ENCODE results near the gene LRBA. TPM values are rescaled to one million over a fixed set of nuclear protein-coding genes. Genes with fewer than 3 reads are reported as not detected.

The LRBA gene
- total RNA-seq, 2 donors from 2014 or later = 50.1 to 59.9 TPM

GRCh38 chr4:150384249-150384648, 630.8 kb downstream of the LRBA start:
- no peak overlapping the region for H3K4me3 ChIP-seq
- H3K27ac ChIP-seq = no peak overlapping the region
- no peaks in the 10 kb centered on the region for H3K36me3 ChIP-seq (replicated peaks in 1 of 2; ENCODE audit: insufficient read depth in 1 of 2, low read depth in 2 of 2)
- TF ChIP-seq CTCF (IDR thresholded peaks at IDR 0.05) (no peak), POLR2A (IDR thresholded peaks at IDR 0.05) (no peak)
- ATAC-seq (no peak), DNase-seq (no peak)
- intact Hi-C loops (cut with DNase I) = no loop called here
- WGBS, 2 donors = 93 to 97% methylated on average over 4 of the region's 4 CpGs
- H3K4me1 ChIP-seq = no peaks in the 10 kb centered on the region
- H3K9me3 ChIP-seq = no peaks in the 10 kb centered on the region
- no peaks in the 10 kb centered on the region for H3K27me3 ChIP-seq

GRCh38 chr4:150382028-150382427, 633.1 kb downstream of the LRBA start:
- no peak for TF ChIP-seq CTCF (IDR thresholded peaks at IDR 0.05)
- no peak for TF ChIP-seq POLR2A (IDR thresholded peaks at IDR 0.05)
- intact Hi-C loops (cut with DNase I) = no loop called here
- H3K4me1 ChIP-seq = no peaks in the 10 kb centered on the region
- no peaks in the 10 kb centered on the region for H3K36me3 ChIP-seq (replicated peaks in 1 of 2; ENCODE audit: insufficient read depth in 1 of 2, low read depth in 2 of 2)
- H3K9me3 ChIP-seq = no peaks in the 10 kb centered on the region
- ATAC-seq (no peak), DNase-seq (no peak)
- 88 to 100% methylated on average over 1 of the region's 1 CpG for WGBS, 2 donors
- H3K27me3 ChIP-seq = no peaks in the 10 kb centered on the region
- H3K27ac ChIP-seq = no peak overlapping the region
- H3K4me3 ChIP-seq = no peak overlapping the region

- Histone ChIP-seq H3K4me3 (no peak overlapping the region), H3K27ac (no peak overlapping the region), H3K9me3 (no peaks in the 10 kb centered on the region), H3K27me3 (no peaks in the 10 kb centered on the region), H3K36me3 (replicated peaks in 1 of 2; ENCODE audit: insufficient read depth in 1 of 2, low read depth in 2 of 2) (no peaks in the 10 kb centered on the region), H3K4me1 (no peaks in the 10 kb centered on the region)
- DNase-seq = no peak
- intact Hi-C loops (cut with DNase I) = no loop called here
- TF ChIP-seq POLR2A (IDR thresholded peaks at IDR 0.05) = no peak
- TF ChIP-seq CTCF (IDR thresholded peaks at IDR 0.05) = no peak
- WGBS, 2 donors = 64 to 65% methylated on average over 3 of the region's 3 CpGs
- ATAC-seq = no peak
These were observed 633.5 kb downstream of the LRBA start for GRCh38 chr4:150381609-150382008.

GRCh38 chr4:150381036-150381435, 634.0 kb downstream of the LRBA start:
- intact Hi-C loops (cut with DNase I) = no loop called here
- Histone ChIP-seq H3K4me3 (no peak overlapping the region), H3K4me1 (no peaks in the 10 kb centered on the region), H3K36me3 (replicated peaks in 1 of 2; ENCODE audit: insufficient read depth in 1 of 2, low read depth in 2 of 2) (no peaks in the 10 kb centered on the region), H3K27me3 (no peaks in the 10 kb centered on the region), H3K9me3 (no peaks in the 10 kb centered on the region), H3K27ac (no peak overlapping the region)
- 93% methylated on average over 2 of the region's 2 CpGs for WGBS, 2 donors
- TF ChIP-seq POLR2A (IDR thresholded peaks at IDR 0.05) = no peak
- TF ChIP-seq CTCF (IDR thresholded peaks at IDR 0.05) = no peak
- DNase-seq (no peak), ATAC-seq (no peak)

- DNase-seq = no peak
- no peak for ATAC-seq
- TF ChIP-seq POLR2A (IDR thresholded peaks at IDR 0.05) = no peak
- no peak for TF ChIP-seq CTCF (IDR thresholded peaks at IDR 0.05)
- Histone ChIP-seq H3K36me3 (replicated peaks in 1 of 2; ENCODE audit: insufficient read depth in 1 of 2, low read depth in 2 of 2) (no peaks in the 10 kb centered on the region), H3K4me1 (no peaks in the 10 kb centered on the region), H3K27me3 (no peaks in the 10 kb centered on the region), H3K4me3 (no peak overlapping the region), H3K9me3 (no peaks in the 10 kb centered on the region), H3K27ac (no peak overlapping the region)
- intact Hi-C loops (cut with DNase I) = no loop called here
- WGBS, 2 donors = 82 to 100% methylated on average over 1 of the region's 1 CpG
These were observed 635.6 kb downstream of the LRBA start for GRCh38 chr4:150379454-150379853.

Data from body of pancreas (tissue), 4 donors.